Nephron (organoid): Measurements from ENCODE around the gene C19orf47.

Experiments used
- H3K27ac Mint-ChIP-seq, 3 experiments: 2 replicates each; pipeline ENCODE4 v1.8.0; 2020; ENCODE audit warnings: mixed read lengths in 3 of 3, mild to moderate bottlenecking in 2 of 3, moderate library complexity in 1 of 3
- H3K27me3 Mint-ChIP-seq: 2 replicates; pipeline ENCODE4 v1.8.0; 2021; ENCODE audit warnings: low read depth, mild to moderate bottlenecking, moderate library complexity, mixed read lengths
- H3K36me3 Mint-ChIP-seq: 2 replicates; pipeline ENCODE4 v1.8.0; 2020; ENCODE audit warnings: low read depth, mixed read lengths
- H3K4me1 Mint-ChIP-seq: 2 replicates; pipeline ENCODE4 v1.8.0; 2020; ENCODE audit warnings: mixed read lengths
- H3K4me3 Mint-ChIP-seq, 3 experiments: 2 replicates each; pipeline ENCODE4 v1.8.0; 2020; ENCODE audit warnings: mild to moderate bottlenecking in 3 of 3, mixed read lengths in 3 of 3, moderate library complexity in 2 of 3
- H3K9me3 Mint-ChIP-seq: 2 replicates; pipeline ENCODE4 v1.8.0; 2020; ENCODE audit warnings: mixed read lengths
- TF ChIP-seq, protein P1 (sequence below), 3 experiments: fragments of 200-600 bp; sonication (generic); IDR thresholded peaks; one replicate each; pipeline ENCODE4 v1.5.0; 2021; ENCODE audit warnings: antibody characterized with exemption in 3 of 3; ENCODE audit not compliant: unreplicated experiment in 3 of 3

The C19orf47 gene

DNA sequence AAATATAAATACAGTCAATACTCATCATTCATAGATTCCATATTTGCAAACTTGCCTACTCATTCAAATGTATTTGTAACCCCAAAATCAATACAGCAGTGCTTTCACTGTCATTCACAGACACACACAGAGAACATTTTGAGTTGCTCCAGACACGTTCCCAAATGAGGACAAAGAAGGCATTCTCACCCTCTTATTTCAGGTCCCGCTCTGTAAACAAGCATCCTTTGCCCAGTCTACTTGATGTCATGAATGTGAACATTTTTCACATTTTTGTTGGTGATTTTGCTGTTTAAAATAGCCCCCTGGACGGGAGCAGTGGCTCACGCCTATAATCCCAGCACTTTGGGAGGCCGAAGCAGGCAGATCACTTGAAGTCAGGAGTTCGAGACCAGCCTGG lies 15.5 kb downstream of the C19orf47 start:
- no peak overlapping the region for H3K27ac Mint-ChIP-seq
- no peak overlapping the region for H3K4me3 Mint-ChIP-seq
- no peaks in the 10 kb centered on the region for H3K9me3 Mint-ChIP-seq
- H3K4me1 Mint-ChIP-seq = no peaks in the 10 kb centered on the region
- TF ChIP-seq, protein P1, sequence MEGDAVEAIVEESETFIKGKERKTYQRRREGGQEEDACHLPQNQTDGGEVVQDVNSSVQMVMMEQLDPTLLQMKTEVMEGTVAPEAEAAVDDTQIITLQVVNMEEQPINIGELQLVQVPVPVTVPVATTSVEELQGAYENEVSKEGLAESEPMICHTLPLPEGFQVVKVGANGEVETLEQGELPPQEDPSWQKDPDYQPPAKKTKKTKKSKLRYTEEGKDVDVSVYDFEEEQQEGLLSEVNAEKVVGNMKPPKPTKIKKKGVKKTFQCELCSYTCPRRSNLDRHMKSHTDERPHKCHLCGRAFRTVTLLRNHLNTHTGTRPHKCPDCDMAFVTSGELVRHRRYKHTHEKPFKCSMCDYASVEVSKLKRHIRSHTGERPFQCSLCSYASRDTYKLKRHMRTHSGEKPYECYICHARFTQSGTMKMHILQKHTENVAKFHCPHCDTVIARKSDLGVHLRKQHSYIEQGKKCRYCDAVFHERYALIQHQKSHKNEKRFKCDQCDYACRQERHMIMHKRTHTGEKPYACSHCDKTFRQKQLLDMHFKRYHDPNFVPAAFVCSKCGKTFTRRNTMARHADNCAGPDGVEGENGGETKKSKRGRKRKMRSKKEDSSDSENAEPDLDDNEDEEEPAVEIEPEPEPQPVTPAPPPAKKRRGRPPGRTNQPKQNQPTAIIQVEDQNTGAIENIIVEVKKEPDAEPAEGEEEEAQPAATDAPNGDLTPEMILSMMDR (IDR thresholded peaks at IDR 0.05; ENCODE audit: unreplicated experiment in 3 of 3) = no peak
- H3K36me3 Mint-ChIP-seq = peaks cover 51% of the 10 kb centered on the region
- H3K27me3 Mint-ChIP-seq = no peaks in the 10 kb centered on the region

DNA sequence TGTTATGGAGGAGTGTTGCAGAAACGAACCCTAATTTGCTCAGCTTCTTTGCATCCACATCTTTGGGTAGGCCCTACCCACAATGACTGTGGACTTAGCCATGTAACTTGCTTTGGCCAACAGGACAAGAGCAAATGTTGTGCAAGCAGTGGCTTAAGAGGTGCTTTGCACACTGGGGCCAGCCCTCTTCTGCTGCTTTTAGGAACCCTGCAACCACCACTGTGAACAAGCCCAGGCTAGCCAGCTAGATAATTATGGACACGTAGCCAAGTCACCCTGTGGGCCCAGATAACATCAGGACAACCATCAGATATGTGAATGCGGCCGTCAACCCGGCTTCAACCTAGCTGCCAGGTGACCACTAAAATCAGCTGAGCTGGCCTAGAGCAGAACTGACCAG lies 17.1 kb downstream of the C19orf47 start:
- no peaks in the 10 kb centered on the region for H3K4me1 Mint-ChIP-seq
- H3K27ac Mint-ChIP-seq = no peak overlapping the region
- TF ChIP-seq, protein P1 (IDR thresholded peaks at IDR 0.05; ENCODE audit: unreplicated experiment in 3 of 3) = no peak
- no peak overlapping the region for H3K4me3 Mint-ChIP-seq
- peaks cover 56% of the 10 kb centered on the region for H3K36me3 Mint-ChIP-seq
- H3K27me3 Mint-ChIP-seq = no peaks in the 10 kb centered on the region
- H3K9me3 Mint-ChIP-seq = no peaks in the 10 kb centered on the region

DNA sequence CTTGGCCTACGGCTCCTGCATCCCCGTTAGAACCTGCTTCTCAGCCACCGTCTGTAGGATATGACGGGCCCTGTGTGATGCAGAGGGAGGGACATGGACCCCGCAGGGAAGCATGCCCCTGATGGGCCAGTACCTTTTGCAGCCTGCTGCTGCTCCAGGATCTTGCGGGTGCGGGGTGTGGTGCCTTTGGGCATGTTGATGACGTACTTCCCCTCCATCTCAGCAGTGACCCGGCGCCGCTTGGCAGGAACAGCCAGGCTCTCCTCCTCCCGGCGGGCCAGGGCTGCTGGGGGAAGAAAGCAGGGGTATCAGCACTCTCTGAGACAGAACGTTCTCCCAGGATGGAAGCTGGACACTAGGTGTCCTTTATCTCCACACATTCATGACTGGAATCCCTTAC lies 22.0 kb downstream of the C19orf47 start:
- no peaks in the 10 kb centered on the region for H3K9me3 Mint-ChIP-seq
- TF ChIP-seq, protein P1 (IDR thresholded peaks at IDR 0.05; ENCODE audit: unreplicated experiment in 3 of 3) = no peak
- no peaks in the 10 kb centered on the region for H3K4me1 Mint-ChIP-seq
- H3K27me3 Mint-ChIP-seq = no peaks in the 10 kb centered on the region
- H3K4me3 Mint-ChIP-seq = no peak overlapping the region
- peaks cover 72% of the 10 kb centered on the region for H3K36me3 Mint-ChIP-seq
- H3K27ac Mint-ChIP-seq = no peak overlapping the region

DNA sequence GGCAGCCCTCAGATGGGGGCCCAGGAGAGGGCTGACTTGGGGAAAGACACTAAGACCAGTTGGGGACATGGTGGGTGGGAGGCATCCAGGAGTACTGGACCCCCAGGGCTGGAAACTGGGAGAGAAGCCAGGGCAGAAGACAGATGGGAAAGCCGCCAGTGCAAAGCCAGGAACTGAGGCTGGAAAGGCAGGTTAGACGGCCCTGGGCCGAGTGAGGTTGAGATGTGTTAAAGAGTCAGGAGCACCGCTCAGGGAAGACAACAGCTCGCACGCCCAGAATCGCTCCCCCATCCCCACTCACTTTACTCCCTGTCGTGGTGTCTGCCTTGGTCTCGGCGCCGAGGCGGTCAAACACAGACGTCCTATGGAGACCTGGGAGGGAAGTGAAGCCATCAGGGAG lies 24.5 kb downstream of the C19orf47 start:
- no peaks in the 10 kb centered on the region for H3K9me3 Mint-ChIP-seq
- no peak overlapping the region for H3K27ac Mint-ChIP-seq
- no peaks in the 10 kb centered on the region for H3K4me1 Mint-ChIP-seq
- H3K36me3 Mint-ChIP-seq = peaks cover 66% of the 10 kb centered on the region
- H3K4me3 Mint-ChIP-seq = no peak overlapping the region
- TF ChIP-seq, protein P1 (IDR thresholded peaks at IDR 0.05; ENCODE audit: unreplicated experiment in 3 of 3) = no peak
- no peaks in the 10 kb centered on the region for H3K27me3 Mint-ChIP-seq

DNA sequence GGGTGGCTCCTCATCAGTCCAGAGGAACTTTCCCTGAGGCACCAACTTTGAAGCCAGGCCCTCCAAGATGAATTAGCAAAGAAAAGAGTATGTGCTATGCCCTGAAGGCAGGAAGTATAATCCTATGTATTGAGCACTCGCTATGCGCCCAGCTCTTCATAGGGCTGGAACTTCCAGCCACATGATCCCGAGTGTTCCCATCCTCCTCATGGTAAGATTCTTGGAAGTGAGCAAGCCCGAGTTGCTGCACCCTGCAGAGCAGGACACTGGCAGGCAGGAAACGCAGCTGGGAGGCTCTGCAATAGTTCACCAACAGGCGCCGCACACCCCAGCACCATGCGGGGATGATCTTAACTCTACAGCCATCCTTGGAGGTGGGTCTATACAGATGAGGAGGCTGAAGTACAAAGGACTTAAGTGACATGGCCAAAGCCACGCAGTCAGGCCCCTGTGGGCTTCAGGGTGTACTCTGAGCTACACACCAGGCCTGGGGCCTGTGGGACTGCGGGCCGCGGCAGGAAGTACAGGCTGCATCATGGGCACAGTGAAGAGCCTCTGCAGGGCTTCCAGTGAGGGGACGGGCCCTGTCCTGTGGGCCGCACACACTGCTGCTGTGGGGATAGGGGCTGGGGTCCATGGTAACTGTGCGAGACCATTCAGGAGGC lies 25.1 kb downstream of the C19orf47 start:
- Mint-ChIP-seq H3K4me3 (no peak overlapping the region), H3K9me3 (no peaks in the 10 kb centered on the region), H3K27me3 (no peaks in the 10 kb centered on the region), H3K27ac (no peak overlapping the region), H3K36me3 (peaks cover 64% of the 10 kb centered on the region), H3K4me1 (no peaks in the 10 kb centered on the region)
- TF ChIP-seq, protein P1 (IDR thresholded peaks at IDR 0.05; ENCODE audit: unreplicated experiment in 3 of 3) = no peak

DNA sequence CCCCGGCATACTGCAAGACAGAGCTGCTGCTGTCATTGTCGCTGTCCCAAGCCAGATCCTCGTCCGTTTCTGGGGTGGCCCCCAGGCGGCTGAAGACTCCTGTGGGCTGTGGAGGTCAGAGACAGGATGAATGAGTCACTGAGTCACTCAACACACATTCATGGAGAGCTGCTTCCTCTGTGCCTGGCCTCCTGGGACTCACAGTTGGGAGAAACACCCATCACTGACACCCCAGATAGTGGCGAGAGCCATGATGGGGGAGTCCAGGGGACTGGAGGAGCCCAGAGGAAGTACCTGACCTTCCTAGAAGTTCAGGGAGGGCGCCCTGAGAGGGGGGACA lies 26.0 kb downstream of the C19orf47 start:
- Mint-ChIP-seq H3K4me3 (no peak overlapping the region), H3K27ac (no peak overlapping the region), H3K9me3 (no peaks in the 10 kb centered on the region), H3K27me3 (no peaks in the 10 kb centered on the region), H3K36me3 (peaks cover 62% of the 10 kb centered on the region), H3K4me1 (no peaks in the 10 kb centered on the region)
- TF ChIP-seq, protein P1 (IDR thresholded peaks at IDR 0.05; ENCODE audit: unreplicated experiment in 3 of 3) = no peak
